GM18873 (cell line): ENCODE data around the gene LIN7C.

ENCODE experiments used
- ATAC-seq: cut with Tn5 transposase; IDR thresholded peaks from one replicate; pipeline ENCODE4 v1.9.1; 2021; ENCODE audit warnings: mild to moderate bottlenecking, moderate library complexity, moderate number of reproducible peaks; ENCODE audit not compliant: unreplicated experiment, low FRiP score

Gene LIN7C

GRCh38 chr11:27471589-27472397 lies 34.8 kb downstream of the LIN7C start:
- ATAC-seq: peak; percentile 30

DNA sequence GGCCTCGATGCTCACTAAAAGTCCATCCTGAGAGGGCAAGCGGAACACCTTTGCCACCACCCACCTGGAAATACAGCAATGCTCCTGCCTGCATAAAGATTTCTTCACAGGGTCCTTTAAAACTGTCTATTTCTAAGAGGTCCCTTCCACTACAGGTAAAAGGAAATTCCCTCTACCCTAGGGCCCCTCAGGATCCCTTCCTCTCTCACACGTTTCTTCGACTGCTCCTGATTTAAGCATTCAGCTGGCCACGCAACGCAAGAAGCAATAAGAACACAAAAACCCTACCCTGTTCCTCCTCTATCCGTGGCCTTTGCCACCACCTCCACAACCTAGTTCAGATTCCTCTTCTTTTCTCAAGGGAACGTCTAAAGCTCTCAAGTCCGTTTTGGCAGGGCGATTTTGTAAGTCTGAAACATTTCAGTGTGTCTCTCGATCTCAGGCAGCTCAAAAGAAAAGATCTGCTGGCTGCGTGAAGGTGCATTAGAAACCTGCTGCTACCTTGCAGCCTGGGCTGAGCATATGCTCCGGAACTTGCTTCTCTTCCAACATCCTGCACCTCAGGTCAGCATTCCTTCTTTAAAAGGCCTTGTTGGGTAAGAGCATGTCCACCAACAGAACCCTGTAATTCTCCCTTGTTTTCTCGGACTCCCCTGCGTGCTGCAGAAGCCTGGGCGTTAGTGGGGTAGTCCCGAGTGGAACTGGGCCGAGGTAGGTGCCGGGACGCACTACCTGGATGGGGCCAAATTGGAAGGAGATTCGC lies 35.6 kb downstream of the LIN7C start:
- ATAC-seq: no peak

DNA sequence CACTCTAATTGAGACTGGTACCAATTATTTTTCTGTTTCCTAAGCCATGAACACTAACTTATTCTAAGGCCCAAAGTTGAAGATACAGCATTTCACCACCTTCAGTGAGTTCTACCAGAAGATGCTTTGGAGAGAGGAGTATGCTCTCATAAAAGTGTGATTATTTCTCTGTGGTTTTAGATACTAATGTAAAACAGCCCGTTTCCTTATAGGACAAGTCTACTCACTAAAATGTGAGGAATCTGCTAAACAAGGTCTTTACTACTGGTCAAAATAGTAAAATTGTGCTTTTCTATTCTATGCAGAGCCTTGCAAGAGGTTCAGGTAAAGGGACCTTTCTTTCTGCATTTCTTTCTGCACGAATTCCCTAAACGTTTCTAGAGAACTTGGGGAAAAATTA lies 36.4 kb downstream of the LIN7C start:
- no peak for ATAC-seq

DNA sequence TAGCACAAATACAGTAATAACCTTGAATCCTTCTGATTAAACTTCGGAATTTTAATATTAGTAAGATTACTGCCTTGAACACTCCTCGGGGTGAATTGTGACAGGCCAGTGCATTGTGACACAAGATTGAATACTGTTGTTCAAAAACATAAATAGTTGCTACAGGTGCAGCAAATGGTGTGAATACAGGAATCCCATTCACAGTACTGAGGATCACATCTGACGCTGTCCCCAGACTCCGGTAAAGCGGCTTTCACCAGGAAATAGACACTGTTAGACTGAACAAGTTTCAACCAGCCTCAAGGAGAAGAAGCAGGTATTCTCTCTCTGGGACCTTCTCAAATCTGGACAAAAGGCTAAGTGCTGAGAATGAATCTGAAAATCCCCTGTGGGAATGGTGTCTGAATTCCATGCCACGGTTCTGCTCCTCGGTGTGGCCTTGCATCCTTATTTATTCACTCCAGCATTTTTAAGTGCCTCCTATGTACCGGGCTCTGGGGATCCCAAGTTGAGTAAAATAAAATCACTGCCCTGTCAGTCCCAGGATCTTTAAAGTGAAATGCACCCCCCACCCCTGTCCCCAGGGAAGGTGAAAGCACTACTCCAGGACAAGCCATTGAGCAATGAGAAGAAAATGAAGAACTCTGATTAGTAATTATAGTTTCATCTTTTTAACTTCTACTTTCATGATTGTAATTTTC lies 37.4 kb downstream of the LIN7C start:
- ATAC-seq: no peak

GRCh38 chr11:27468209-27468994 lies 38.2 kb downstream of the LIN7C start:
- no peak for ATAC-seq

DNA sequence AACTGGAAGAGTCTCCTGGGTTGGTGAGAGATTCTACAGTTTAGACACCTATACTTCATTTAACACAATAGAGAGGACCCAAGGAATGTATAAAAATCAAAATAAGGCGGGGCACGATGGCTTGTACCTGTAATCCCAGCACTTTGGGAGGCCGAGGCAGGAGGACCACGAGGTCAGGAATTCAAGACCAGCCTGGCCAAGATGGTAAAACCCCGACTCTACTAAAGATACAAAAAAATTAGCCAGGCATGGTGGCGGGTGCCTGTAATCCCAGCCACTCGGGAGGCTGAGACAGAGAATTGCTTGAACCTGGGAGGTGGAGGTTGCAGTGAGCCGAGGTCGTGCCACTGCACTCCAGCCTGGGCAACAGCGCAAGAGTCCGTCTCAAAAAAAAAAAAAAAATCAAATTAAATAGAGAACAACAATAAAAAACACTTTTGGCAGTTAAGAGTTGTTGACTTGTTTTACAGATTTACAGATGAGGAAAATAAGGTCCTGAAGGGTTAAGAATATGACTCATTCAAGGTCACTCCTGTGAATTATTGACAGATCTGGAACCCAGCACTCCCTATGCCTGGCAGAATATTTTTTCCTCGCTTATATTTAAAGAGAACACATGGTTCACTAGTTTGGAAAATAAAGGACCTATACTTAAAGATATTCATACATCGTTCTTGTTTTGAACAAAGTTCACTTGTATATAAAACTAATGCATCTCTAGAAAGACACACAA lies 39.2 kb downstream of the LIN7C start:
- ATAC-seq: no peak

GRCh38 chr11:27466363-27466762 lies 40.2 kb downstream of the LIN7C start:
- ATAC-seq: no peak

DNA sequence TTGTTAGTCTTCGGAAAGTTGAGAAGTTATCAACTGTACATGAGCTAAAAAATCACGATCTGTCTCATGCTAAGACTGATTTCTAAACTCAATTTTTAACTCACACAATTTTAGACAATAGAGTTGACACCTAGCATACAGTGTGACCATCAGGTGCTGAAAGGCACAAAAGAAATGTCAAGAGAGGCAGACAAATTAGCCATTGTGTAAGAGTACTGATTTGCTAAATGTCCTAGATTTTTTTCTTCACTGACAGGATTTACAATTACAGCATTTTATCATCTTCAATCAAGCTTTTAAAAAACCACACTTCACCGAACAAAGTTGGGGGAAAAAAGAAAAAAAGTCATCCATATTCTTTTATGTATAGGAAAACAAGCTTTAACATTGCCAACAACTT lies 40.9 kb downstream of the LIN7C start:
- ATAC-seq: no peak

DNA sequence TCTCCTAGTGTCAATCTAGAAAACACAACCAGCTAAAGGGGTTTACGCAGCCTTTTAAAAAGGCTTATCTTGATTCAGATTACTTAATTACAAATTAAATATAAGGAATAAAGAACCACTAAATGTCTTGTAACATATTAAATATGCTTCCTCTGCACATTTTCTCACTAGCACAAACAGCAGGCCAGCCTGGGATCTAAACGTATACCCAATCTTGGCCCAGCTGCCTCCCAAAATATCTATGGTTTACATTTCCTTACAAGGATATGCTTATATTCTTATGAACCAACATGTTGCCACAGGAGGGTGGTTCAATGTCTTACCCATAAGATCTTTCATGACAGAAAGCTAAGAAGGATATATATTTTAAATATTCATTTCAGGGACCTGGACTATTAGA lies 41.7 kb downstream of the LIN7C start:
- ATAC-seq: no peak

DNA sequence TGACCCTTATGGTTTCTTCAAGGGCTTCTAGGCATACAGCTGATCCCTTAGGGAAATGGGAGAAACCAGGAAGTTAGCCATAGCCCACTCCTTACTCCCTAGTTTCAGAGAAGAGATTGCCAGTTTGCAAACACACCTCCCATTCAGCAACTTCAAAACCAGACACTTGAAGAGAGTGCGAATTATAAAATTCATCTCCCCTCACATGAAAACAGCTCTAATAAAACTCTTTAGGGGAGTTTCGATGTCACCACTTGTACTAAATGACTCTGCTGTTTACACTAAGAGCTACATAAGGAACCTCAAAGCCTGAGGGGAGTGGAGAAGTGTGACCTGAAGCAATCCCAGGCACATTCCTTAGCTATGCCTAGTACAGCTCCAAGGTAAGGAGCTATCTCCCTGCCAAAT lies 42.3 kb downstream of the LIN7C start:
- ATAC-seq: no peak

DNA sequence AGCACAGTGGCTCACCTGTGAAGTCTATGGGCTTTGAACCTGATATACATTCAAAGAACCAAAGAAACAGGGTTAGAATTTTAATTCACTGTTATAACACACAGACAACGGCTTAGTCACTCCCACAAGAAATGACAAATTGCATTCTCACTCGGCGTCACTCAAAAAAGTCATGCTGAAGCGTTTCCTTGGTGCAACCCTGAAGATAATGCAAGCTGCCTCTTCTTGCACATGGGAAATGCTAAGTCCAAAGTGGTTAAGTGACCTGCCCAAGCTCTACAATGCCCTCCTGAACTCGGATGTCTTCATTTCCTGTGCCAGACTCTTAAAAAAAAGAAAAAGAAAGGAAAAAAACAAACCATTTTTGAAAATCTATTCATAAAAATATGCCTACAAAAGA lies 44.0 kb downstream of the LIN7C start:
- no peak for ATAC-seq

DNA sequence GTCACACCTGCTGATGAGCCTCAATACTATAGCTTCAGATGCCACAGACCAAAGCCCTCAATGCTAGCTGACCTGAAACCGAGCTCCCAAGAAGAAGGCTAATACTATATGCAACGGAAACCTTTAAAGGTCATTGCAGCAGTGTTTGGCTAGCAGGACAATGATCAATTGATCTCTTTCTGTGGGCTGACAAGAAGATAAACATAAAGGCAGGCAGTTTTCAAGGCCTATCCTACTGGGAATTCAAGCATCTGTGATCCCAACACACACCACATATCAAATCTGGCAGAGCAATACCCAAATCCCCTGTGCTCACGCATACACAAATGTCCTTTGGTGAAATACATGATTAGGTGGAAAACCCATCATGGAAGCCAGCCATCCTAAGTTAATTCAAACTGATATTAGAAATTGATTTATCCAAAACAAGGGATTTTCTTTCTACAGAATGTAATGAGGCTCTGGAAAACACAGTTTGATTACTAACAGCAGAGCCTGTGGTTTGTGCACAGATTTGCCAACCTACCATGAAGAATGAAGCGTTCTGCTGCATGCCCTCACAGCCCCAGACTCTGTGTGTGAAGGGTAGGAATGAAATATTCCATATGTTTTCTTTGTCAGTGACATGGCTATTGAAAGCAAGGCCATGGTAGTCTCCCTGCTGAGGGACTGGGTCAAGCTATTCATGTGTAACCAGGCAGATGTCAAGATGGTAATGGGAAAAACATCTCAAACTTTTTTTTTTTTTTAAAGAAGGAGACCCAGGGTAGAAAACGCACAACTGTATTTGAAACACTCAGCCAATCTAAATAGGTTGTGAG lies 46.2 kb downstream of the LIN7C start:
- ATAC-seq: no peak

DNA sequence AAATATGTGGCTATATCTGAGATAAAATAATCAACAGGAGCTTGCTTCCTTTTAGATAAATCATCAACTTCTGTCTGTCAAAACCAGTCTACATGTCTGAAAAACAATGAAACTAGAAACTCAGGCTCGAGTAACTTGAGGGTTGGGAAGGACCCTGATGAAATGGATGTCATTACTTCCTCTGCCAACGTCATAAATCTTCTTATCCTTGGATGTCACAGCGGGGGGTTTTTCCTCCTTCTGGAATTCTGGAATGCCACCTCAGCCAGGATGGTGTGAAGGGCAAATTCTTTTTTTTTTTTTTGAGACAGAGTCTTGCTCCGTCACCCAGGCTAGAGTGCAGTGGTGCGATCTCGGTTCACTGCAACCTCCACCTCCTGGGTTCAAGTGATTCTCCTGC lies 47.4 kb downstream of the LIN7C start:
- no peak for ATAC-seq

- ATAC-seq: no peak
These were observed 48.4 kb downstream of the LIN7C start for GRCh38 chr11:27458182-27458581.

DNA sequence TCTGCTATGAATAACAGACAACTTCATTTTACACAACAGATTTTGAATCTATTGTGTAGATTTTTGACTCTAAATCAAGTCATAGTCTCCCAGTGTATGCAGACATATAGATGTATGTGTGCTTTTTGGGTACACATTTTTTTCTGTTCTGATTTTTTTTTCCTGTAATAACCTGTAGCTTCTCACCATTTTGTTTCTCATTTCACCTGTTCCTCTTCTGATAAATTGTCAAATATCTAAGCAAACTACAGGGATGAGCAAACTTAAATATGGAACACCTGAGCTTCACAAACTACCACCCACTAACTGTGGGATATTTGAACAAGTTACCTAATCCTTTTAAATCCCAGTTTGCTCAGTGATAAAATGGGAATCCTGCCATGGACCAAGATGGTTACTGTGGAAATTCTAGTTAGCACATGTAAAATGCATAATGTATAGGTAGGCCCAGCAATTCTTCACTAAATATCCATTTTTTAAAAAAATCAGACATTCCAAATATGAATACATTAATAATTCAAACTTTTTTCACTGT lies 49.7 kb downstream of the LIN7C start:
- no peak for ATAC-seq

- ATAC-seq: no peak
These were observed 50.3 kb downstream of the LIN7C start for GRCh38 chr11:27456140-27456794.

GRCh38 chr11:27455667-27456066 lies 50.9 kb downstream of the LIN7C start:
- no peak for ATAC-seq

DNA sequence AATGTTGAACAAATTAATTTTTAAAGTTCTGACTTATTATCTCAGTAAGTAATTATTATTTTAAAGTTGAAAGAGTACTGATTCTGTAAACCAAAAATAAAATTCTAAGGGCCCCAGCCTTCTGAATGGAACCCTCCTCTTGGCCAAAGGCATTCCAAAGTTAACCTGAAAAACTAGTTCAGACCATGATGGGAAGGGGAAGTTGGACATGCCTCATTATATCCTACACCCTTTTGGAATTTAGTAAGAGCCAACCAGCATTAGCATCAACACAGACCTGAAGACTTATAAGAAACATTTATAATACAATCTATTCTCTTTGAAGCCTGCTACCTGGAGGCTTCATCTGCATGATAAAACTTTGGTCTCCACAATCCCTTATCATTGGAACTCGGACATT lies 52.9 kb downstream of the LIN7C start:
- ATAC-seq: no peak
